K562 (cell line): Measurements from ENCODE around the gene ZNF407.

Experiments used
- CTCF ChIP-seq, 3 experiments: IDR thresholded peaks in 2 of 3; conservative IDR thresholded peaks in 1 of 3; 2 replicates each; pipeline ENCODE4 v1.5.1; 2011 to 2012; ENCODE audit warnings: low read length in 3 of 3, mild to moderate bottlenecking in 3 of 3, control low read depth in 2 of 3, improper control_type of control experiment in 1 of 3, inconsistent platforms in 1 of 3, low read depth in 1 of 3, mixed read lengths in 1 of 3, moderate library complexity in 1 of 3; ENCODE audit not compliant: insufficient read depth in 2 of 3
- EZH2 ChIP-seq: IDR thresholded peaks from 2 replicates; pipeline ENCODE4 v1.6.1; 2012; ENCODE audit warnings: low read depth, mild to moderate bottlenecking, inconsistent platforms, low read length, borderline replicate concordance
- FOXP1 ChIP-seq: sonication (generic); formaldehyde crosslinking; IDR thresholded peaks from 2 replicates; pipeline ENCODE4 v1.8.0; 2022; ENCODE audit warnings: mild to moderate bottlenecking, missing genetic modification reagents
- KAT7 ChIP-seq: sonication (generic); formaldehyde crosslinking; IDR thresholded peaks from 2 replicates; pipeline ENCODE4 v1.8.0; 2022; ENCODE audit warnings: missing genetic modification reagents, mild to moderate bottlenecking, borderline replicate concordance
- POLR2A ChIP-seq: fragments of 450-650 bp; conservative IDR thresholded peaks from 2 replicates; pipeline ENCODE4 v1.6.1; 2016
- RAD21 ChIP-seq, 2 experiments: fragments of 250-450 bp in 1 of 2; fragments of 450-650 bp in 1 of 2; sonication (Bioruptor Pico) in 1 of 2; formaldehyde crosslinking in 1 of 2; IDR thresholded peaks in 1 of 2; conservative IDR thresholded peaks in 1 of 2; 2 replicates each; pipeline versions ENCODE4 v1.4.0 to v1.8.0; 2020 to 2022; ENCODE audit warnings: mild to moderate bottlenecking in 2 of 2, moderate library complexity in 1 of 2
- RBM34 ChIP-seq: fragments of 200-400 bp; formaldehyde crosslinking; IDR thresholded peaks from 2 replicates; pipeline ENCODE4 v1.6.1; 2018; ENCODE audit warnings: low read length, borderline replicate concordance; ENCODE audit not compliant: insufficient read depth
- U2AF1 ChIP-seq: fragments of 200-400 bp; formaldehyde crosslinking; optimal IDR thresholded peaks from 2 replicates; pipeline ENCODE3; 2017; ENCODE audit warnings: mild to moderate bottlenecking, low read depth, low read length, moderate library complexity
- ZNF318 ChIP-seq, 2 experiments: fragments of 450-650 bp; IDR thresholded peaks; 2 replicates each; pipeline ENCODE4 v1.6.1; 2016; ENCODE audit warnings: mild to moderate bottlenecking in 2 of 2, borderline replicate concordance in 1 of 2, low read depth in 1 of 2, moderate library complexity in 1 of 2
- ZNF431 ChIP-seq: sonication (generic); formaldehyde crosslinking; IDR thresholded peaks from 2 replicates; pipeline ENCODE4 v1.8.0; 2022; ENCODE audit warnings: mild to moderate bottlenecking, missing genetic modification reagents
- TF ChIP-seq, protein P1 (sequence below): sonication (generic); formaldehyde crosslinking; IDR thresholded peaks from 2 replicates; pipeline ENCODE4 v1.8.0; 2022; ENCODE audit warnings: missing genetic modification reagents, mild to moderate bottlenecking, borderline replicate concordance
- TF ChIP-seq, protein P2 (sequence below): sonication (generic); formaldehyde crosslinking; IDR thresholded peaks from 2 replicates; pipeline ENCODE4 v1.9.0; 2022; ENCODE audit warnings: mild to moderate bottlenecking, missing genetic modification reagents

DNA sequence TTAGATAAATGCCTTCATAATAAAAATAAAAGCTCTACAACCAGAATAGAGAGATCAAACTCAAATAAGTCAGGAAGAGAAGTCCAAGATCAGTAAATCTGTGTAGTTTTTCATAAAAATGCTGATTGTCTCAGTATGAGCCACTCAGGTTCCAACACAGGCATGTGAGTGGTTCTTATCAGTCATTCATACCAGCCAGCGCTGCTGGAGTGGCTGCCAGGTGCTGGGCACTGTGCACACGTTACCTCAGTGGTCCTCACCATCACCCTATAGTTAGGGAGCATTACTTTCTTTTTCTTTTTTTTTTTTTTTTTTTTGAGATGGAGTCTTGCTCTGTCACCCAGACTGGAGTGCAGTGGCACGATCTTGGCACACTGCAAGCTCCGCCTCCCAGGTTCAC, 39.6 kb upstream of the ZNF407 start:
- TF ChIP-seq RBM34: no peak
- TF ChIP-seq KAT7: no peak
- no peak for TF ChIP-seq CTCF (IDR thresholded peaks at IDR 0.05 in 2 of 3, conservative IDR thresholded peaks at IDR 0.05 in 1 of 3; ENCODE audit: insufficient read depth in 2 of 3, low read depth in 1 of 3, low read length in 3 of 3)
- no peak for TF ChIP-seq ZNF318 (IDR thresholded peaks at IDR 0.05; ENCODE audit: borderline replicate concordance in 1 of 2, low read depth in 1 of 2)
- TF ChIP-seq, protein P1, sequence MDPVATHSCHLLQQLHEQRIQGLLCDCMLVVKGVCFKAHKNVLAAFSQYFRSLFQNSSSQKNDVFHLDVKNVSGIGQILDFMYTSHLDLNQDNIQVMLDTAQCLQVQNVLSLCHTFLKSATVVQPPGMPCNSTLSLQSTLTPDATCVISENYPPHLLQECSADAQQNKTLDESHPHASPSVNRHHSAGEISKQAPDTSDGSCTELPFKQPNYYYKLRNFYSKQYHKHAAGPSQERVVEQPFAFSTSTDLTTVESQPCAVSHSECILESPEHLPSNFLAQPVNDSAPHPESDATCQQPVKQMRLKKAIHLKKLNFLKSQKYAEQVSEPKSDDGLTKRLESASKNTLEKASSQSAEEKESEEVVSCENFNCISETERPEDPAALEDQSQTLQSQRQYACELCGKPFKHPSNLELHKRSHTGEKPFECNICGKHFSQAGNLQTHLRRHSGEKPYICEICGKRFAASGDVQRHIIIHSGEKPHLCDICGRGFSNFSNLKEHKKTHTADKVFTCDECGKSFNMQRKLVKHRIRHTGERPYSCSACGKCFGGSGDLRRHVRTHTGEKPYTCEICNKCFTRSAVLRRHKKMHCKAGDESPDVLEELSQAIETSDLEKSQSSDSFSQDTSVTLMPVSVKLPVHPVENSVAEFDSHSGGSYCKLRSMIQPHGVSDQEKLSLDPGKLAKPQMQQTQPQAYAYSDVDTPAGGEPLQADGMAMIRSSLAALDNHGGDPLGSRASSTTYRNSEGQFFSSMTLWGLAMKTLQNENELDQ: no peak
- no peak for TF ChIP-seq ZNF431 (CRISPR knock-in tag)
- no peak for TF ChIP-seq POLR2A
- TF ChIP-seq EZH2: no peak
- TF ChIP-seq U2AF1: no peak
- TF ChIP-seq RAD21 (CRISPR knock-in tag; conservative IDR thresholded peaks at IDR 0.05 in 1 of 2, IDR thresholded peaks at IDR 0.05 in 1 of 2): no peak
- TF ChIP-seq, protein P2, sequence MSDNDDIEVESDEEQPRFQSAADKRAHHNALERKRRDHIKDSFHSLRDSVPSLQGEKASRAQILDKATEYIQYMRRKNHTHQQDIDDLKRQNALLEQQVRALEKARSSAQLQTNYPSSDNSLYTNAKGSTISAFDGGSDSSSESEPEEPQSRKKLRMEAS: no peak
- no peak for TF ChIP-seq FOXP1 (CRISPR knock-in tag)
